Smooth muscle cell (in vitro differentiated cells): Measurements from ENCODE around the gene CBFB. TPM values are rescaled to one million over a fixed set of nuclear protein-coding genes. Genes with fewer than 3 reads are reported as not detected.

Experiments
- DNase-seq: peaks from one replicate; lab custom pipeline; 2025; ENCODE audit not compliant: unreplicated experiment; lab: John Stamatoyannopoulos, UW
- H2AFZ ChIP-seq: fragments of 200-600 bp; sonication (generic); 2 replicates; pipeline ENCODE4 v1.6.0; 2016; ENCODE audit warnings: antibody characterized with exemption, low read depth, mild to moderate bottlenecking
- H3F3A ChIP-seq: fragments of 200-600 bp; sonication (generic); 2 replicates; pipeline ENCODE4 v1.6.0; 2017; ENCODE audit warnings: antibody characterized with exemption, low read depth
- H3K27ac ChIP-seq: fragments of 200-600 bp; sonication (generic); 2 replicates; pipeline ENCODE4 v1.5.1; 2016; ENCODE audit warnings: low read depth, mild to moderate bottlenecking
- H3K27me3 ChIP-seq: fragments of 200-600 bp; sonication (generic); 2 replicates; pipeline ENCODE4 v1.6.1; 2016; ENCODE audit warnings: low read depth, mild to moderate bottlenecking
- H3K36me3 ChIP-seq: fragments of 200-600 bp; sonication (generic); 2 replicates; pipeline ENCODE4 v1.5.1; 2016; ENCODE audit warnings: low read depth
- H3K4me1 ChIP-seq: fragments of 200-600 bp; sonication (generic); 2 replicates; pipeline ENCODE4 v1.5.1; 2016; ENCODE audit warnings: low read depth
- H3K4me2 ChIP-seq: fragments of 200-600 bp; sonication (generic); 2 replicates; pipeline ENCODE4 v1.6.0; 2016; ENCODE audit warnings: mild to moderate bottlenecking
- H3K4me3 ChIP-seq: fragments of 200-600 bp; sonication (generic); 2 replicates; pipeline ENCODE4 v1.5.1; 2016; ENCODE audit warnings: mild to moderate bottlenecking
- H3K79me2 ChIP-seq: fragments of 200-600 bp; sonication (generic); 2 replicates; pipeline ENCODE4 v1.6.0; 2016; ENCODE audit warnings: low read depth, mild to moderate bottlenecking
- H3K9ac ChIP-seq: fragments of 200-600 bp; sonication (generic); 2 replicates; pipeline ENCODE4 v1.6.0; 2016; ENCODE audit warnings: low read depth
- H3K9me3 ChIP-seq: fragments of 200-600 bp; sonication (generic); replicated peaks from 2 replicates; pipeline ENCODE4 v1.5.1; 2016; ENCODE audit warnings: low read depth
- H4K20me1 ChIP-seq: fragments of 200-600 bp; sonication (generic); 2 replicates; pipeline ENCODE4 v1.6.0; 2016; ENCODE audit warnings: low read depth
- WGBS: methylation state at CpG from one replicate; pipeline ENCODE4 v1.1.7; 2016; ENCODE audit warnings: low lambda C conversion rate; 5-methylcytosine and 5-hydroxymethylcytosine counted together
- polyA plus RNA-seq: library from polyadenylated mRNA; unstranded; fragments of >200 nt; fragmentation: Nextera tagmentation; extraction: Ambion mirVana; gene quantifications from 2 replicates; pipeline ENCODE4 v1.2.1, GENCODE V29; 2016
- total RNA-seq: library from RNA; depleted of rRNA; stranded (reverse); fragments of >200 nt; gene quantifications from 2 replicates; pipeline ENCODE4 v1.2.3, GENCODE V29; 2014
- TF ChIP-seq, protein P1 (sequence below): fragments of 200-600 bp; sonication (generic); IDR thresholded peaks from 2 replicates; pipeline ENCODE4 v1.5.1; 2017; ENCODE audit warnings: borderline replicate concordance, mild to moderate bottlenecking, antibody characterized with exemption; ENCODE audit not compliant: insufficient read depth, poor library complexity, severe bottlenecking

Gene CBFB
- total and polyA plus RNA-seq, 2 experiments from 2014 or later, result 40.2 to 41.1 TPM

GRCh38 chr16:67029254-67030096 lies 526 bp downstream of the CBFB start:
- WGBS, result under 1% methylated on average over 80 of the region's 123 CpGs
- no peaks in the 10 kb centered on the region for H3K36me3 ChIP-seq
- no peaks in the 10 kb centered on the region for H3F3A ChIP-seq
- H2AFZ ChIP-seq, result peak overlapping the region; percentile 79
- H3K79me2 ChIP-seq, result peaks cover 49% of the 10 kb centered on the region
- peak overlapping the region; percentile 99 for H3K4me3 ChIP-seq
- peak overlapping the region; percentile 85 for H3K9ac ChIP-seq
- H3K27me3 ChIP-seq, result no peaks in the 10 kb centered on the region
- TF ChIP-seq, protein P1, sequence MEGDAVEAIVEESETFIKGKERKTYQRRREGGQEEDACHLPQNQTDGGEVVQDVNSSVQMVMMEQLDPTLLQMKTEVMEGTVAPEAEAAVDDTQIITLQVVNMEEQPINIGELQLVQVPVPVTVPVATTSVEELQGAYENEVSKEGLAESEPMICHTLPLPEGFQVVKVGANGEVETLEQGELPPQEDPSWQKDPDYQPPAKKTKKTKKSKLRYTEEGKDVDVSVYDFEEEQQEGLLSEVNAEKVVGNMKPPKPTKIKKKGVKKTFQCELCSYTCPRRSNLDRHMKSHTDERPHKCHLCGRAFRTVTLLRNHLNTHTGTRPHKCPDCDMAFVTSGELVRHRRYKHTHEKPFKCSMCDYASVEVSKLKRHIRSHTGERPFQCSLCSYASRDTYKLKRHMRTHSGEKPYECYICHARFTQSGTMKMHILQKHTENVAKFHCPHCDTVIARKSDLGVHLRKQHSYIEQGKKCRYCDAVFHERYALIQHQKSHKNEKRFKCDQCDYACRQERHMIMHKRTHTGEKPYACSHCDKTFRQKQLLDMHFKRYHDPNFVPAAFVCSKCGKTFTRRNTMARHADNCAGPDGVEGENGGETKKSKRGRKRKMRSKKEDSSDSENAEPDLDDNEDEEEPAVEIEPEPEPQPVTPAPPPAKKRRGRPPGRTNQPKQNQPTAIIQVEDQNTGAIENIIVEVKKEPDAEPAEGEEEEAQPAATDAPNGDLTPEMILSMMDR, result no peak
- H3K4me2 ChIP-seq, result peak overlapping the region; percentile 86
- peaks cover 47% of the 10 kb centered on the region for H4K20me1 ChIP-seq
- H3K9me3 ChIP-seq, result no peaks in the 10 kb centered on the region
- H3K27ac ChIP-seq, result peak overlapping the region; percentile 83
- DNase-seq, result peak; percentile 62
- H3K4me1 ChIP-seq, result peaks cover 11% of the 10 kb centered on the region

DNA sequence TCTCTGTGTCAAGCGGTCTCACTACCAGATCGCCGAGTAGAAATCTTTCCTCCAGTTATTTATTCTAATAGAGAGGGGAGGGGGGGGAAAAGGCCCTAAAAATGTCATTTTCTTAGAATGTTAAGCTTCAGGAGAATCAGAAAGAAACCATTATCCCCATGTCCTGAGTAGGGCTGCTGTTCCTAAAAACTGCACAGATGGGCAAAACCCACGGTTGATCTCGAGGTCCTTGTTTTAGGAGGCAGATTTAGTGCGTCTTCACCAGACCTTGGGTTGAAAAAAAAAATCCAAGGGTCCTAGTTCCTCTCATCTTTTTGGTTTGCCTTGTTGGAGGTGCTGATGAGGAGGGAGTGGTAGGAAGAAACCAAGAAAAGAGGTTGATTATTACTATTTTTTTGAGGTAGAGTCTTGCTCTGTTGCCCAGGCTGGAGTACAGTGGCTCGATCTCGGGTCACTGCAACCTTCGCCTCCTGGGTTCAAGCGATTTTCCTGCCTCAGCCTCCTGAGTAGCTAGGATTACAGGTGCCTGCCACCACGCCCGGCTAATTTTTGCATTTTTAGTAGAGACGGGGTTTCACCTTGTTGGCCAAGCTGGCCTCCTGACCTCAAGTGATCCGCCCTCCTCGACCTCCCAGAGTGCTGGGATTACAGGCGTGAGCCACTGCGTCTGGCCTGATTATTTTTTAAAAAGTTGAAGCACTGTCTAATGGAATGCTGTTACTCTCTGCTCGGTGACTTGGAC lies 1.4 kb downstream of the CBFB start:
- H3K36me3 ChIP-seq, result no peaks in the 10 kb centered on the region
- no peak for DNase-seq
- peaks cover 11% of the 10 kb centered on the region for H3K4me1 ChIP-seq
- peak overlapping the region; percentile 83 for H3K27ac ChIP-seq
- H2AFZ ChIP-seq, result no peak overlapping the region
- H3K27me3 ChIP-seq, result no peaks in the 10 kb centered on the region
- peaks cover 59% of the 10 kb centered on the region for H3K79me2 ChIP-seq
- H4K20me1 ChIP-seq, result peaks cover 56% of the 10 kb centered on the region
- TF ChIP-seq, protein P1, result no peak
- 39% methylated on average over 18 of the region's 18 CpGs for WGBS
- peak overlapping the region; percentile 86 for H3K4me2 ChIP-seq
- no peaks in the 10 kb centered on the region for H3F3A ChIP-seq
- H3K4me3 ChIP-seq, result peak overlapping the region; percentile 99
- H3K9me3 ChIP-seq, result no peaks in the 10 kb centered on the region
- peak overlapping the region; percentile 85 for H3K9ac ChIP-seq

DNA sequence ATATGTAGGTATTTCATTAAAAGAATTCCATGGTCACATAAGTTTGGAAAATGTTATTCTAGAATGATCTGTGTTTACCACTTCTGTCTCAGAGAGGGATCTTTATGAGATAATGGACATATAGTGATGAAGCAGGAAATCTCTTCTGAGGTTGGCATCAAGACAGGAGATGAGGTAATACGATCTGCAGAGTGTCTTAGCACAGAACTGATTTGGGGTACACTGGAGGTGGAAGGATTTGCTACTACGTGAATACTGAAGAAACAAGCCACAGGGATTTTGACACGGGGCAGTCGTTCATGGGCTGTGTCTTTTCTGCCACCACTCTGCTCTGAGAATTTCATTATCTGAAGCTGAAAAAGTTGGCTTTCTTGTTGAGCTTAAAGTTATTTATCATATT lies 5.5 kb downstream of the CBFB start:
- Histone ChIP-seq H3K27me3 (no peaks in the 10 kb centered on the region), H4K20me1 (peaks cover 92% of the 10 kb centered on the region), H3K36me3 (no peaks in the 10 kb centered on the region), H3K4me3 (no peak overlapping the region), H2AFZ (no peak overlapping the region), H3K27ac (no peak overlapping the region), H3K4me2 (peak overlapping the region; percentile 31), H3F3A (no peaks in the 10 kb centered on the region), H3K4me1 (peaks cover 11% of the 10 kb centered on the region), H3K9ac (no peak overlapping the region), H3K9me3 (no peaks in the 10 kb centered on the region), H3K79me2 (peaks cover 100% of the 10 kb centered on the region)
- WGBS, result 56% methylated on average over 4 of the region's 4 CpGs
- DNase-seq, result no peak
- TF ChIP-seq, protein P1, result no peak
